Anterior cingulate cortex (tissue), 58 donors: ENCODE data around the gene CLMN.
"Not testable (repeated sequence)": the region's sequence is repeated elsewhere in the genome, so short reads cannot be mapped to it uniquely, and the experiment has no call there.

ENCODE experiments used
- DNase-seq, 58 donors: peaks; one replicate each; lab custom pipeline; 2025; lab: John Stamatoyannopoulos, UW

The CLMN gene

DNA sequence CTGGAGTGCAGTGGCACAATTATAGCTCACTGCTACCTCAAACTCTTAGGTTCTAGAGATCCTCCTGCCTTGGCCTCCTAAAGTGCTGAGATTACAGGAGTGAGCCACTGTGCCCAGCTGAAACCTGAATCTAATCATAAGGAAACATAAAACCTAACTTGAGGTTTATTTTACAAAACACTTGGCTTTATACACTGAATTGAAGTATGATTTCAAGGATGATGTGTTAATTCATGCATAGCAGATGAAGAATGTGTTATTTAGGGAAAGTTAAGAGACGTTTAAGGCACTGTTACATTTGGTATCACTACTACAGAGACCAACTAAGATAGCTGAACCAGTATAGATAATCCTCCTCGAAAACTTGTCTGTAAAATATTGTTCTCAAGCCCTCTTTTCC lies 168.8 kb downstream of the CLMN start:
- no peak for DNase-seq

DNA sequence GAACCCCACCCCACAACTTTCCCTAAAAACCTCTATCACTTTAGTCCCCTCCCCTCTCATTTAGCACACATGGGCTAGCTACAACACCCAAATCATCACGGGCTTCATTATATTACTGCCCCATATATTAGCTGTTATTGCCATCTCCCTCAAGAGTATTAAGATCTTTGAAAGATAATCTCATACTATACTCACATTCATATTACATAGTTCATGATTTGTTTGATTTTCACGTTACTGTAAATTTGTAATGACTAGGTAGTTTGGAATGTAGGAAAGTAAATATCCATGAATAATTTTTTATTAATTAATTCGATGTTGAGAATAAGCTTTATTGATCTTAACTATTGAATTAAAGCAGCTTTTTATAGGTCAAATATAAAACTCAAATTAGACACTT lies 170.3 kb downstream of the CLMN start:
- DNase-seq, result no peak

DNA sequence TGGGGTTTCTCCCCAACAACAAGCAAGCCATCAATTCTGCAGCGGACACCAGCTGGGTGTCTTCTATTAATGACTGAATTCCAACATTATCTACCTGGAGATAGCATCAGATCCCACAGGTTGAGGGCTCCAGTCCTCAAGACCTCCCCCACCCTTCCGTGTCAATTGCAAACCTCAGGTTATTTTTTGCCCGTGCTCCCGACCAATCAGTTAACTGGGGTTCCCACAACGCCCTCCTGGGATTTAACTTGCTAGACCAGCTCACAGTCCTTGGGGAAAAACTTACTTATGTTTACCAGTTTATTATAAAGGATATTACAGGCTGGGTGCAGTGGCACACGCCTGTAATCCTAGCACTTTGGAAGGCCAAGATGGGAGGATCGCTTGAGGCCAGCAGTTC lies 172.1 kb downstream of the CLMN start:
- DNase-seq, result no peak

DNA sequence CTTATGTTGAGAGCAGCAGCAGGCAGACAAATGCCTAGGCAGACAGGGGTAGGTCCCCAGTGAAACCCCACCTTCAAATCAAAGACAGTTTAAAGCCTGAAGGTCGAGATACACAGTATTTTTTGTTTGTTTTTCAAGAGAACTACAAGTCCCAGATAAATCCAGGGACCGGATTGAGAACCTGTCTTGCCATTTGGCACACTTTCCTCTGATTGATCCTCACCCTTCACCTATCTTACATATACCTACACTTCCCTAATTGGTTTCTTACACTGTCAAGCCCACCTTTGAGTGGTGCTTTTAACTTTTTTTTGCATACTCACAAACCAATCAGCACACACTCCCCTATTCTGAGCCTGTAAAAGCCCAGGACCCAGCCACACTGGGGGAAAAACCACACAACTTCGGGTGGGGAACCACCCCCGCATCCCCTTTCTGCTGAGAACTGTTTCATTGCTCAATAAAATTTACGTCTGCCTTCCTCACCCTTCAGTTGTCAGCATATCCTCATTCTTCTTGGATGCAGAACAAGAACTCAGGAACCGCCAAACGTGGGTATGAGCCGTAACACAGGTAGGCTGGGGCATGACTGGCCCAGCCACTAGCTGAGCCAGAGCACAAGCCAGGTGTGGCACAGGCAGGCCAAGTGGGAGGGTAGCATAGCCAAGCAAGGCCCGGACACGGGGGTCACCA lies 173.5 kb downstream of the CLMN start:
- DNase-seq, result no peak

DNA sequence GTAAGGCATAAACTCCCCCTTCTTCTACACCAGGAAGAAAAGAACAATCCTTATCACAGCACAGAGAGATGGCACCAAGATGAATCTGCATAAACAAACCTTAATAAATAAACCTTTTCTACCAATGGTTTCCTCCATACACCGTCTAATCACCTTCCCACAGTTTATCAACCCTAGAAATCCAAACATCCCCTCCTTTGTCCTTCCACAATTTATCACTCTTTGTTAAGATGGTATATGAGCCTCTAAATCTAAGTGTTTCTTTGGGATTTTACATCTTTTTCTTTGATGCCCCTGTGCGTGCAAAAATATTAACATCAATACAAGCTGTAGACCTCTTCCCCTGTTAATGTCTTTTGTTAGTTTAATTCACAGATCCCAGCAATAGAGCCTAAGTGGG lies 174.9 kb downstream of the CLMN start:
- DNase-seq, result no peak

DNA sequence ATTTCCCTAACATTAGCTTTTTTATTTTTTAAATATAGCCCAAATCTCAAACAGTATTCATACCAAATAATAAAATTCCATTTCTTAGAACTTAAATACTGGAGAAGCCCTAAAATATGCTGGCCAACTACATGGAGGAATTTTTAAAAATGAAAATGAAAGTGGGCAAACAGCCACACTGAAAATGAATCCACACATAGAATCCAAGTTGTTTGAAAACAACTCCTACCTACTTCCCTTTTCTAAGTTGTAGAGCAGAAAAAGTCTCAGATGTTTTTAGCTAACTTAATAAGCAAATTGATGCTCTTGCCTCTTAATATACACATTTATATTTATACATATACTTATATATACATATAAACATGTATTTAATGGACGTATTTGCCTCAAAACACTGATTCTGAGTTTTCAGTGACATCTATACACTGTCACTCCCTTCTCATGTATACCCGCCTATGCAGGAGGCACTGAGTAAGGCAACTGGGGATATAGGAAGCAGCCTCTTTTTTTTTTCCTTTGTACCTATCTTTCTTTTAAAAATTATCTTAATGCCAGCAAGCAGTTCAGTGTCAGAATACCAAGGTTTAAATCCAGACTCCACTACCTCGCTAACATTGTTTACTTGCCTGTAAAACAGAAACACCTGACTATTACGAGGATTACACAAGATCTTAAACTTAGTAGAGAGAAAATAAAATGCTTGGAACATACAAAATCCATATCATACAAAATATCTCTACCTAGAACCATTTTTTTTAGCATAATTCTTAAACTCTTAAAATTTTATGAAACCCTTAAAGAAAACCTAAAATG lies 175.7 kb downstream of the CLMN start:
- DNase-seq, result no peak

DNA sequence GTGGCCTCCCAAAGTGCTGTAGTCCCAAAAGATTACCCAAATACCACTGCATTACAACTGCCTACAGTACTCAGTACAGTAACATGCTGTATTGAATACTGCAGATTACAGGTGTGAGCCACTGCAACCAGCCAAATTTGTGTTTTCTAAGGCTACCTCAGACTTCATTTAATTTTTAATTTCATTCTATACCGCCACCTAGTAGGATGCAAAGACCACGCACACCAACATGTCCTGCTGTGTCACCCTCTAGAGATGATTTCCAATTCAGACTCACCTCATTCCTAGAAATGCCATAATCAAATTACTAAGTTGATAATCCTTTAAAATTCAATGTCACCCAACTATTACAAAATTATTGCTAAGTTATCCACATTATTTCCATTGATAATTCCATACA lies 177.5 kb downstream of the CLMN start:
- no peak for DNase-seq

DNA sequence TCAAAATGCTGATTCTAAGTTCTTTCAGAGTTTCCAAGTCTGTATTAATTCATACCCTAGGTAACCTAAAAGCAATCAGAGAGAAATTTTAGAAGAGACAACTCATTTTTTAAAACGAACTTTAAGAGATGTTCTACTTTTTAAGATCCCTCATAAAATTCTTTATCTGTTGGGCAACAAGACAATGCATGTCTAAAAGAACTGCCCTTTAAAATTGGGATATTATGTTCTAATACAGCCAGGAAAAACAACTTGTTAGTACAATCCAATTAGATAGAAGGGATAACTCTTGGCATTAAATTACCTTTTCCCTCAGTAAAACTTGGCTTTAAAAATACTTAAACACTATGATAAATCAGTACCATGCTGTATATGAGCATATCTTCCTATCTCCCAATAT lies 178.0 kb downstream of the CLMN start:
- DNase-seq, result no peak

DNA sequence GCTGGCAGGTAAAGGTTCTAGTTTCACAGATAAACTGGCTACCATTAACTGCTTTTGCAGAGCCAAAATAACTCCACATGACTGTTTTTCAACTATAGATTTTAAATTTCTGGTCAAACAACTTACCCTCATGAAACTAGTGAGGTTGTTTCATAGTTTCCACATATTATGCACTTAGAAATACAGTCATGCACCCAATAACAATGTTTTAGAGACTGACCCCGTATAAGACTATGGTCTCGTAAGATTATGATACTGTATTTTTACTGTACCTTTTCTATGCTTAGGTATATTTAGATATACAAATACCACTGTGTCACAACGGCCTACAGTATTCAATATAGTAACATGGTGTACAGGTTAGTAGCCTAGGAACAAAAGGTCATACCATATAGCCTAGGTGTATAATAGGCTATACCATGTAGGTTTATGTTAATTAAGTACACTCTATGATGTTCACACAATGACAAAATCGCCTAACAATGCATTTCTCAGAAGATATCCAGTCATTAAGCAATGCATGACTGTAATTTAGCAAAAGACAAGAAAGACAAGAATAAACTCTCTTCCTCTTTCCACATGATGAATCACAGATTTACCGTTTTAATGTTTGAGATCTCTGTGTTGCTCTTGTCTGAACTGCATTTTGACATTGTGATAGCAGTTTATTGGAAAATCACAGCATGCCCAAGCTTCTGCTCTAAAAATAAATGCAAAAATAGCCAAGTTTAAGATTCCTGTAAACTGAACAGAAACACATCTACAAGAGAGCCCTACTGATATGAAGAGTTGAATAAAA lies 179.4 kb downstream of the CLMN start:
- DNase-seq, result peak in 1 of 58 donors; percentile 30

DNA sequence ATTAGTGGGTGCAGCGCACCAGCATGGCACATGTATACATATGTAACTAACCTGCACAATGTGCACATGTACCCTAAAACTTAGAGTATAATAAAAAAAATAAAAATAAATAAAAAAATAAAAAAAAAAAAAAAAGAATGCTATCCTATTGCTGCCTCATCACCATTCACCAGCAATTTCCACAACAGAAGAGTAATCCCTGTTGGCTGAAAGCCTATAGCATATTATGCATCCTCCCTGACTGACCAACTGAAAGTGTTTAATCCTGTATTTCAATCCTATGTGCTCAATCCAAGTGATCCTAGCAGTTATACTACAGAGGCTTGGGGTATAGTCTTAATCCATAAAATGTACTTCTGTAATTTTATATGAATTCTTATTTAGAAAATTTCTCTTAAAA lies 180.8 kb downstream of the CLMN start:
- DNase-seq, result no peak

DNA sequence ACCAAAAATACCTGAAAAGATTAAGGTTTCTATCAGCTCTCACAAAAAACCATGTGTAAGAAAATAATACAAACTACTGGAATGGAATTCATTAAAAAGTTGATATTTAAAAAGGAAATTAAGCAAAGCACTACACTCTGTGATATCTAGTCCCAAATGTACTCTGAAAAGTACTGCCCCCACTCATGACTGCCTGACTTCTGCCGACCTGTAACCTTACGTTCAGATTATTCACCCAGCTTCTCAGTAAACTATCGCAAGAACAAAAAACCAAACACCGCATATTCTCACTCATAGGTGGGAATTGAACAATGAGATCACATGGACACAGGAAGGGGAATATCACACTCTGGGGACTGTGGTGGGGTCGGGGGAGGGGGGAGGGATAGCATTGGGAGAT lies 181.3 kb downstream of the CLMN start:
- DNase-seq, result not testable (repeated sequence)

DNA sequence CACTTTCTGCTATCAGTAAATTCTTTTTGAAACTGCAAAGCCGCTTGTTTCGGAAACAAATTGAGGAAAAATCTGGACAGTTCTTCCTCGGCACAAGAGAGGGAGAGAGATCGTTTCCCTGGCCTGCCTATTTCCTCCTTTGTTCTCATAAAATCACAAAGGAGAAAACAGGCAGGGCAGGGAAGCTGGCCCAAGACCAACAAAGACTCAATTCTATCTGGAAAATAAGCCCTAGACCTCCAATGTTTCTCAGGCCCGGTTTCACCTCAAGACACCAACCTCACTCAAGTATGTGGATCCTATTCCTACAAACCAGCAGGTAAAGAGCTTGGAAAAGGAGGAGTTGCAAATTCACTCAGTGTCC lies 181.9 kb downstream of the CLMN start:
- DNase-seq, result peak in 3 of 58 donors; percentile 16 to 32 (median 18)

DNA sequence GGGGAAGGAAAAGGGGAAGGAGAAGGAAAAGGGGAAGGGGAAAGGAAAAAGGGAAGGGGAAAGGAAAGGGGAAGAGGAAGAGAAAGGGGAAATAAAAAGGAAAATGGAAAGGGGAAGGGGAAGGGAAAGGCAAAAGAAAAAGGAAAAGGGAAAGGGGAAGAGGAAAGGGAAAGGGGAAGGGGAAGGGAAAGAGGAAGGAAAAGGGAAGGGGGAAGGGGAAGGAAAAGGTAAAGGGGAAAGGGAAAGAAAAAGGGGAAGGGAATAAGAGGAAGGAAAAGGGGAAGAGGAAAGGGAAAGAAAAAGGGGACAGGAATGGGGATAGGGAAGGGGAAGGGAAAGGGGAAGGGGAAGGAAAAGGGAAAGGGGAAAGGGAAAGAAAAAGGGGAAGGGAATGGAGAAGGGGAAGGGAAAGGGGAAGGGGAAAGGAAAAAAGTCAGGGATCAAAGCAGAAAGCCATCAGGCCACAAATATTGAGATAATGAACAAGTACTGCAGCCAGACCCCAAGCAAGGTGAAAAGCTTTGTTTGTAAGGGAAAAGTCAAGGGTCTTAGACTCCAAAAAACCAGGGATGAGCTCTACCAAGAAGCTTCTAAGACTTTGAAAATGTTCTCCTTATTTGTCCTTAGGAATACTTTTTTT lies 182.4 kb downstream of the CLMN start:
- no peak for DNase-seq

DNA sequence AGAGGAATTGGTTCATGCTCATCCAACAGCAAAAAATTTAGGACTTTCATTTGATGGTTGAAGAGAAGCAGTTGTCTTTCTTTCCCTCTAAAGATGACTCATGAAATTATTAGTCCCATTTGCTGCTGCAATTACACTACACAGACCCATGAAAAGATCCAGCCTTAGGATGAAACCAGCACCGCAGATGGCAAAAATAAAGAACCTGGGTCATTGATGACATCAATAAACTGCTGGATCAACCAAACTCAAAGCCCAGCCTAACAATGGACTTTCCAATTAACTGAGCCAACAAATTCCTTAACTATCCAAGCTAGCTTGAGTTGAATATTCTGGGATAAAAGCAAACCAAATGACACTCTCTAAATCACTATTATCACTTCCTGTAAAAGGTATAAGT lies 183.1 kb downstream of the CLMN start:
- no peak for DNase-seq

DNA sequence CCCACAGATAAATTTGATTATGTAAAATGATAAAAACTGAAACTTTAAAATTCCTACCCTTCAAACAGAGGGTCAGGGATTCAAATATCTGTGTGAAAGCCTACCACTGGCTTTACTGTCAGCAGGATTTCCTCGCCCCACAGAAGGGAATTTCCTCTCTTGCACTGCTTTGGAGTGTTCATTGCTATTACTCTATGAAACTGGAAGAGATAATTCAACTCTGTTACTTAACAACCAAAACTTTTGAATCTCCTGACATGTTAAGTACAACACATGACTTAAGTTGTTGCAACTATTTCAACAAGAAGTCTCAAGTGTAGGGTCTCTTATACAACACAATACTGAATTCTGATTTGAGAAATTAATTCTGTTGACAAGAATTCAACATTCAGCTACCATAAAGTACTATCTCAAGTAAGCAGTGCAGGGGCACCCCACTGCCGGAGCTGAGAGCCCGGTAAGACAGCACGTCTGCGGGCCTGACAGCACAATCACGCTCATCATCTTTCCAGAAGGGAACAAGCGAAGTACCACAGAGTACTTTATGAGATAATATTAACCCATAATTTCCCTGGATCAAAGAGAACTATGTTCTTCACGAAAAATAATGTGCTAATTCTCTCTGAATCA lies 185.3 kb downstream of the CLMN start:
- no peak for DNase-seq

DNA sequence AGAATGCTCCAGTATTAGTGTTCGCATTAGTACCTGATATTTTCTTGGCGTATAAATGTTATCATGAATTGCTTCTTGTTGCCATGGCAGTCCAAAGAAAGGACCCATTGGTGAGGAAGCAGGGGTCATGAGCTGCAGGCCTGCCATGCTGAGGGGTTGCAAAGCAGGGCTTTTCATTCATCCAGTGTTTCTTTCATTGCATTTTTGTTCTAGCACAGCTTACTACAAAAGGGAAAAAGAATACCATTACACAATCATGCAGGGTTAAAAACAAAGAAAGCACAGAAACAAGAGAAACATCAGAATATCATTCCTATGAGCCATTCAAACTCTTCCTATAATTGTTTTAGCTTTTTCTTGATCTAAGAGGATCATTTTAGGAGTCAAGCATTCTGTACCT lies 186.4 kb downstream of the CLMN start:
- peak in 7 of 58 donors; percentile 14 to 61 (median 24) for DNase-seq

DNA sequence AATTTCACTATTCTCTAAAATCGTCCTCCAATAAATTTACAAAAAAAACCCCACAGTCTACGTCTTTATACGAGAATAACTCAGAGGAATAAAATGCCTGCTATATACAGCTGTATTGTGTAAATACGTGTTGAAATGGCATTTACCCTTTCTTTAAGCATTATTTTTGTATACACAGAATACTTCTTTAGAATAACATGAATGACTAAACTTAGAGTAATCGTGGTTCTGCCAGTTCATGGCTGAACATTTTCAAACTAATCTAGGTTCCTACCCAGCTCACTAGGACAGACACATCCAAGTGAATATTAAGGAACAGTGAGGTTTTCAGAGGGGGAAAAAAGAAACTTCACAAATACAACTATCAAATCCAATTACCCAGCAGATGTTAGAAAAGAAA lies 186.9 kb downstream of the CLMN start:
- no peak for DNase-seq
